ENCODE data around the gene LSP1.

The LSP1 gene

DNA sequence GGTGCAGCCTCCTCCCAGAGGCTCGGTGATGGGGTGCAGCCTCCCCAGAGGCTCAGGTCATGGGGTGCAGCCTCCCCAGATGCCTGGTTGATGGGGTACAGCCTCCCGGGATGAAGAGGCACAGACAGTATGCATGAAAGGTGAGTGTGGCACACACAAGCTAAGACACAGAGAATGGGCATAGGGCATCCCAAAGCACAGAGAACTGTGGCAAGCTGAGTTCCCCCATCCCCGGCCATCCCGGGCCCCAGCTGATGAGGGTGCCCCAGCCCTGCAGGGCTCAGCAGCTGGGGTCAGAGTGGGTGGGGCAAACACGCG is 22.9 kb upstream of the LSP1 start:
- Mint-ChIP-seq H3K27ac (no peak overlapping the region), H3K36me3 (ENCODE audit: low read depth) (no peaks in the 10 kb centered on the region), H3K27me3 (ENCODE audit: low read depth) (no peaks in the 10 kb centered on the region), H3K4me3 (no peak overlapping the region), H3K4me1 (ENCODE audit: low read depth) (no peaks in the 10 kb centered on the region), H3K9me3 (no peaks in the 10 kb centered on the region)

DNA sequence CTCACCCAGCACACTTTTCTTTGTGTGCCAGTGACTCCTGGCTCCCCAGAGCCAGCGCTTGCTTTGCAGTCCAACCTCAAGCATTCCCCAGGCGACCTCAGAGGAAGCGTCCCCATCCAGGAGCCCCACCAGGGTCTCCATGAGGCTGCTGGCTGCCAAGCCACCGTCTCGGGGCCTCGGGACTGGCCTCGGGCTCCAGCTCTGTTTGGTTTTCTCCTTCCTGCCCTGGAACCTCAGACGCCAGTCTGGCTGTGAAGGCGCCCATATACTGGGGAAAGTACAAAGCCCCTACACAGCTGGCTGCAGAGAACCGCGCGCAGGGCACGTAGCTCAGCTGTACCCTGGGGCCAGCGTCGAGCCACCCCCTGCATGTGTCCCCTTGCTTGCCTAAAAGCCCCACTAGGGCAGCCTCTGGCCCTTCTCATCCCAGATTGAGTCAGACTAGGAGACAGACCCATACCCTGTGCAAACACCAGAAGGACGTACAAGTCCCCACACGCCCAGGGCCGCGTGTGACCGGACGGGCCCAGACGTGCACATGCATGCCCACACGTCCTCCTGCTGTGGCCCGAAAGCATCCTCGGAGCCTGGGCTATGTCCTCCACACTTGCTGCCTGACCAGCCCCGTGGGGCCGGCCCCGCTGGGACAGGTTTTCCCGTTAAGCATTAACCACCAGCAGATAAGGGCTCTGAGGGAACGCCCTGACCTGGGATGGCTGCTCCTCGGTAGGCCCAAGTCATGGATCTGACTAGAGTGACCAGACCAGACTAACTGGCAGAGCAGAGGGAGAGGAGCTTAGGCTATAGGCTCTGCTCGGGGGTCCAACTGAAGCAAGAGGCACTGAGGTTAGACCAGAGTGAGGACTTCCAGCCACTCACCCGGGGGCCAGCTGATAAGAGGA is 22.3 kb upstream of the LSP1 start:
- no peaks in the 10 kb centered on the region for H3K36me3 Mint-ChIP-seq (ENCODE audit: low read depth)
- H3K27me3 Mint-ChIP-seq (ENCODE audit: low read depth), result no peaks in the 10 kb centered on the region
- no peak overlapping the region for H3K4me3 Mint-ChIP-seq
- H3K9me3 Mint-ChIP-seq, result no peaks in the 10 kb centered on the region
- H3K4me1 Mint-ChIP-seq (ENCODE audit: low read depth), result no peaks in the 10 kb centered on the region
- no peak overlapping the region for H3K27ac Mint-ChIP-seq

DNA sequence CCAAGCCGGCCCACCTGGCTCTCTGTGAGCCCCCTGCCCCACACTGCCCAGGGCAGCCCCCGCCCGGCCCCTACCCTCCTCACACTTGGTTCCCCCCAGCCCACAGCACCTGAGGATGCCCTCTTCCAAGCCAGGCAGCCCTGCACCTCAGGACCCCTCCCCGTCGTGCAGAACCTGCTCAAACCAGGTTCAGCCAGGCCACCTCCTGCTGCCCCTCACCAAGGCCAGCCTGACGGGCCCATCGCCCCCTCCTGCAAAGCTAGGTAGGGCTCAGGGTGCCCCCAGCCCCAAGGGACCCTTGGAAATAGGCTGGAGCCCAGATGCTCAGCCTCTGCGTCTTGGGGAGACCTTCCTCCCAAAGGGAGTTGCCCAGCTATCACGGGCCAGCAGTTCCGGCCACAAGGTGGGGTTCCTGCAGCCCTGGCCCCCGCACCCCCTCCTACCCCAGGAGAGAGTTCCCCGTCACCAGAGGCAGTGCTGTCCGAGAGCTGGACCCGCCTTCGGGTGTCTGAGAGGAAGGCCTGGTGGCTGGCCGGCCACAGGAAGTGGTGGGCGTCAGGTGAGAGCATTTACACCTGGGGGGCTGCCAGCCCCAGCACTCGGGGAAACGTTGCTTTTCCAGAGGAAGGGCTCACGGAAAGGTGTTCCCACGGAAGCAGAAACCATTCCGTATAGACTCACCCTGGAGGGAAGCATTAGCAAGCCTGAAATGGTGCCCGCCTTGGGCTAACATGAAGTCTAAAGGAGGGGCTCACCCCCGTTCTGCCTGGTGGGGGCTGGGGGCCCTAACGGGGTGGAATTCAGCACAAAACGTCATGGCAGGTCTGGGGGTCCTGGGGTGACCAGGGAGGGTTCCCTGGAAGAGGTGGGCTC is 21.3 kb upstream of the LSP1 start:
- no peak overlapping the region for H3K27ac Mint-ChIP-seq
- H3K27me3 Mint-ChIP-seq (ENCODE audit: low read depth), result no peaks in the 10 kb centered on the region
- no peaks in the 10 kb centered on the region for H3K4me1 Mint-ChIP-seq (ENCODE audit: low read depth)
- H3K9me3 Mint-ChIP-seq, result no peaks in the 10 kb centered on the region
- H3K4me3 Mint-ChIP-seq, result no peak overlapping the region
- no peaks in the 10 kb centered on the region for H3K36me3 Mint-ChIP-seq (ENCODE audit: low read depth)

DNA sequence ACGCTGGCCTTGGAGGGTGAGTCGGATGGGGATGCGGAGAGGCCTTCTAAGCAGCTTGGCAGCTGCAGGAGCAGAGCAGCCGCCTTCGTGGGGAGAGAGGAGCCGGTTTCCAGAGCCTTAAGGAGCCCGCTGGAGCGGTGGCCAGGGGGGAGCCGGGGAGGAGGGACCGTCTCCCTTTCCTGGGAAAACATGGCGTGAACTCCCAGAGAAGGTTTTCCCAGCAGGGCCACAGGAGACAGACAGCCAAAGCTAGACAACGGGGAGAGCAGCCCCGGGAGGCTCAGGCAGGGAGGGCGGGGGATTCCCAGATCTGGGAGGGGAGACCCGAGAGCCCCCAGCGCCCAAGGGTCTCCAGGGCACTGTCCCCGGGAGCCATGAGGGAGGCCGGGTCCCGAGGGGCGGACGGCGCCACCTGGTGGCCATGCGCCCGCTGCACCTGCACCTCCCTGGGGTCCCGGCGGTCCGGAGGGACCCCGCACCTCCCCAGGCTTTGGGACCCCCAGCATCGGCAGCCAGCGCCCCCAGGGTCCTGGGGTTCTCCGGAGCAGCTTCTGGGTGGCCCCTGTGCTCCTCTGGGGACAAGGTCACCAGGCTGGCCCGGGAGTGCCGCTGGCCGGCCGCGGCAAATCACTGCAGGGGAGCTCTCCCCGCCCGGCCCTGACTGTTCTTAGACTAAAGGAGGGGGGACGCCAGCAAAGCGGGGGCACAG is 20.5 kb upstream of the LSP1 start:
- H3K27me3 Mint-ChIP-seq (ENCODE audit: low read depth), result no peaks in the 10 kb centered on the region
- no peak overlapping the region for H3K27ac Mint-ChIP-seq
- no peaks in the 10 kb centered on the region for H3K4me1 Mint-ChIP-seq (ENCODE audit: low read depth)
- no peaks in the 10 kb centered on the region for H3K9me3 Mint-ChIP-seq
- no peak overlapping the region for H3K4me3 Mint-ChIP-seq
- H3K36me3 Mint-ChIP-seq (ENCODE audit: low read depth), result no peaks in the 10 kb centered on the region

DNA sequence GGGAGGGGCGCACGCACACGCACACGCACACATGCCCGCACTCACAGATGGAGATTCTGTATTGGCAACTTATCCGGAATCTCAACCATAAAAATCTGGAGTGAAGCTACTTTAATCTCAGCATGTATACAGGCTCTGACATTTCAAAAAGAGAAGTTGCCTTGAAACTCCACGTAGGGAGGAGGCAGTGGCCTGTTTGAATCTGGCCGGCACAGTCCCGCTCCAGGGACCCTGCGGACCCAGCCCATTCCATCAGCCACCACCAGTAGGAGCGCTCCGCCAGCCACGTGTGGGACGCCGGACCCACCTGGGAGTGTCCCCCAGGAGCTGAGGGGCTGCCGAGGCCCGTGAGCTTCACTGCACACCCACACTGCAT is 20.0 kb upstream of the LSP1 start:
- H3K4me3 Mint-ChIP-seq, result no peak overlapping the region
- H3K36me3 Mint-ChIP-seq (ENCODE audit: low read depth), result no peaks in the 10 kb centered on the region
- no peak overlapping the region for H3K27ac Mint-ChIP-seq
- H3K4me1 Mint-ChIP-seq (ENCODE audit: low read depth), result no peaks in the 10 kb centered on the region
- H3K9me3 Mint-ChIP-seq, result no peaks in the 10 kb centered on the region
- no peaks in the 10 kb centered on the region for H3K27me3 Mint-ChIP-seq (ENCODE audit: low read depth)

DNA sequence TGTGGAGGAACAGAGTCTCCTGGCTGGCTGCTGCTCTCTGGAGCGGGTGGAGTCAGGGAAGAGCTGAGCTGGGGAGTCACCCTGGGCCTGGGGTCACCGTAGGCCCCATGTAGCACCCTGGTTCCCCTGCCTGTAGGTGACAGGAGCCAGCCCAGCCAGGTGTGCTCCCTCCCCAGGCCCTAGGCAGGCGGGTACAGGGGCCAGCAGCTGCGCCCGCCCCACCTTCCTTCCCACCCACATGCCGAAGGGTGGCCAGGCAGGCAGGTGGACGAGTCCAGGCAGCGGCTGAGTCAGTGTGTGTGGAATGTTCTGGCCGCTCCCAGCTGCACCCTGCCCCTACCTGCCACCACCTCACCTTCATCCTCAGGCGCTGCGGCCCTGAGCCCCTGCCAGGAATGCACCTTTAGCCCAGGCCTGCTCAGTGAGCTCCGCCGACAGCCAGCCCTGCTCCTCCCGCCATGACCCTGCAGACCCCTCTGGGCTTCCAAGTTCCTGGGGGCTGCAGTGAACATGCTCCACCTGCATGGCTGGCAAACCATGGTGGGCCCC is 18.7 kb upstream of the LSP1 start:
- no peaks in the 10 kb centered on the region for H3K4me1 Mint-ChIP-seq (ENCODE audit: low read depth)
- no peak overlapping the region for H3K27ac Mint-ChIP-seq
- H3K4me3 Mint-ChIP-seq, result no peak overlapping the region
- no peaks in the 10 kb centered on the region for H3K27me3 Mint-ChIP-seq (ENCODE audit: low read depth)
- no peaks in the 10 kb centered on the region for H3K36me3 Mint-ChIP-seq (ENCODE audit: low read depth)
- no peaks in the 10 kb centered on the region for H3K9me3 Mint-ChIP-seq

DNA sequence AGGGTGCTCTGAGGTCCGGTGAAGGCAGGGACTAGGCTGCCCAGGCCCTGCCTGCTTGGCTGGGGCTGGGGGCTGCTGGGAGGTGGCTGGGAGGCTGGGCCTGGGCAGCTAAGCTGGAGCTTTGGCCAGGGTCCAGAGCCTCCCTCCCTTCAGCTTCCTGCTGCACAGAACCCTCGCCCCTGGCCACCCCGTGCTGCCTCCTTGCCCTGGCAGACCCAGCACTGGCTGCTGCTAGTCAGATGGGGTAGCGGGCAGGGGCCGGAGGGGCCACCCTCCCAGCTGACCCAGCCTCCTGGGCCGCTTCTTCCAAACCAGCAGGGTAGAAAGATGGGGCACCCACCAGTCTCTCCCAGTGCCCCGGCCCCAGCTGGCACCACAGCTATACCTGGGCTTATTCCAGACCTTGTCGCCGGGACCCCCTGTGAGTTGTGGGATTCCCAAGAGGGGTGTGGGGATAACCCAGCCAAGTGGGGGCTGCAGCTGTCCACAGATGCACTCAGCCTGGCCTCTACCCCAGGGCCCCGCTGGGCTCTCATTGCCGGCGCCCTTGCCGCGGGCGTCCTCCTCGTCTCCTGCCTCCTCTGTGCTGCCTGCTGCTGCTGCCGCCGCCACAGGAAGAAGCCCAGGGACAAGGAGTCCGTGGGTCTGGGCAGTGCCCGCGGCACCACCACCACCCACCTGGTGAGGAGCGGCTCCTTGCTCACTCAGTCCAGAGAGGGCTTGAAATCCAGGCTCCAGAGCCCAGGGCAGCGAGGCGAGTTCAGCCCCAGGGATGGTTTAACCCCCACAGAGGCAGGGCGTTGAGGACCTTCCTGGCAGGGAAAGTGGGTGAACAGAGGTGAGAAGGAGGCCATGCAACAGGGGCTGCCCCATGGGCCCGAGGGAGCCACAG is 17.9 kb upstream of the LSP1 start, which contains the start of gene SYT8:
TSS of gene SYT8 (plus strand) at position 212 of the 892 bp plus-strand sequence. CDS start at position 328, 116 bp downstream.
- Mint-ChIP-seq H3K27me3 (ENCODE audit: low read depth) (no peaks in the 10 kb centered on the region), H3K9me3 (no peaks in the 10 kb centered on the region), H3K36me3 (ENCODE audit: low read depth) (no peaks in the 10 kb centered on the region), H3K27ac (no peak within 1 kb of the TSS), H3K4me1 (ENCODE audit: low read depth) (peaks cover 5% of the 10 kb centered on the region), H3K4me3 (no peak within 1 kb of the TSS)

DNA sequence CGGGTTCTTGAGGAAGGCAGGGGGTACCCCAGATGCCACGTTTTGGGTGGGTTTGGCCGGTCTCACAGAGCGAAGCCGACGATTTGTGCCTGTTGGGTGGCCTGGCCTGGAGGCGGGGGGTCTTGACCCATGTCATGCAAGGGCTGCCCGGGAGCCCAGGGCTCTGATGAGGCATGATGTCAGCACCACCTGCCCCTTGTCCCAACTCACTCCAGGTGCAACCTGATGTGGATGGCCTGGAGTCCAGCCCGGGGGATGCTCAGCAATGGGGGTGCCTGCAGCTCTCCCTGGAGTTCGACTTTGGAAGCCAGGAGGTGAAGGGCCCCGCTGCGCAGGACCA is 17.2 kb upstream of the LSP1 start:
- Mint-ChIP-seq H3K4me1 (ENCODE audit: low read depth) (peaks cover 5% of the 10 kb centered on the region), H3K4me3 (no peak overlapping the region), H3K36me3 (ENCODE audit: low read depth) (no peaks in the 10 kb centered on the region), H3K27me3 (ENCODE audit: low read depth) (no peaks in the 10 kb centered on the region), H3K9me3 (no peaks in the 10 kb centered on the region), H3K27ac (no peak overlapping the region)

DNA sequence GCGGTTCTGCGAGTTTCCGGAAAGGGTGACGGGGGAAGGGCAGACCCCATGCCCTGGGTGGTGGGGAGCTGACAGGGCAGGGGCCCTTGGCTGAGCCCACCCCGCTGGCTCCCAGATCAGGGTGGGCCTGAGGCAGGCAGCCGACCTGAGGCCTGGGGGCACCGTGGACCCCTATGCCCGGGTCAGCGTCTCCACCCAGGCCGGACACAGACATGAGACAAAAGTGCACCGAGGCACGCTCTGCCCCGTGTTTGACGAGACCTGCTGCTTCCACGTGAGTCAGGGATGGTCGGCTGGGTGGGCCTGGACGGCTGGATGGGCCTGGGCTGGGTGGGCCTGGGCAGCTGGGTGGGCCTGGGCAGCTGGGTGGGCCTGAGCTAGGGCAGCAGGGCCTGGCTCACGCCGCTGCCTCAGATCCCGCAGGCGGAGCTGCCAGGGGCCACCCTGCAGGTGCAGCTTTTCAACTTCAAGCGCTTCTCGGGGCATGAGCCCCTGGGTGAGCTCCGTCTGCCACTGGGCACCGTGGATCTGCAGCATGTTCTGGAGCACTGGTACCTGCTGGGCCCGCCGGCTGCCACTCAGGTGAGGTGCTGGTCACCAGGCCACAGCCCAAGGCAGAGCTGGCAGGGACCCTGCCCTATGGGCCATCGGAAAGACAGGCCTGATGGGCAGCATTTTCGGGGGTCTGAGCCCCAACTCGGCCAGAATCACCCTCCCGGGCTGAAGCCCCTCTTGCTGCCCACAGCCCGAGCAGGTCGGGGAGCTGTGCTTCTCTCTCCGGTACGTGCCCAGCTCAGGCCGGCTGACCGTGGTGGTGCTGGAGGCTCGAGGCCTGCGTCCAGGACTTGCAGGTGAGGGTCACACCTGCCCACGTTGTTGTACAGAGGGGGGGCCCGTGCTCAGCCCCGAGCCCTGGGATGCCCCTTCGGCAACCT is 16.6 kb upstream of the LSP1 start:
- no peak overlapping the region for H3K4me3 Mint-ChIP-seq
- H3K36me3 Mint-ChIP-seq (ENCODE audit: low read depth), result no peaks in the 10 kb centered on the region
- no peak overlapping the region for H3K27ac Mint-ChIP-seq
- H3K4me1 Mint-ChIP-seq (ENCODE audit: low read depth), result peaks cover 5% of the 10 kb centered on the region
- no peaks in the 10 kb centered on the region for H3K27me3 Mint-ChIP-seq (ENCODE audit: low read depth)
- H3K9me3 Mint-ChIP-seq, result no peaks in the 10 kb centered on the region

DNA sequence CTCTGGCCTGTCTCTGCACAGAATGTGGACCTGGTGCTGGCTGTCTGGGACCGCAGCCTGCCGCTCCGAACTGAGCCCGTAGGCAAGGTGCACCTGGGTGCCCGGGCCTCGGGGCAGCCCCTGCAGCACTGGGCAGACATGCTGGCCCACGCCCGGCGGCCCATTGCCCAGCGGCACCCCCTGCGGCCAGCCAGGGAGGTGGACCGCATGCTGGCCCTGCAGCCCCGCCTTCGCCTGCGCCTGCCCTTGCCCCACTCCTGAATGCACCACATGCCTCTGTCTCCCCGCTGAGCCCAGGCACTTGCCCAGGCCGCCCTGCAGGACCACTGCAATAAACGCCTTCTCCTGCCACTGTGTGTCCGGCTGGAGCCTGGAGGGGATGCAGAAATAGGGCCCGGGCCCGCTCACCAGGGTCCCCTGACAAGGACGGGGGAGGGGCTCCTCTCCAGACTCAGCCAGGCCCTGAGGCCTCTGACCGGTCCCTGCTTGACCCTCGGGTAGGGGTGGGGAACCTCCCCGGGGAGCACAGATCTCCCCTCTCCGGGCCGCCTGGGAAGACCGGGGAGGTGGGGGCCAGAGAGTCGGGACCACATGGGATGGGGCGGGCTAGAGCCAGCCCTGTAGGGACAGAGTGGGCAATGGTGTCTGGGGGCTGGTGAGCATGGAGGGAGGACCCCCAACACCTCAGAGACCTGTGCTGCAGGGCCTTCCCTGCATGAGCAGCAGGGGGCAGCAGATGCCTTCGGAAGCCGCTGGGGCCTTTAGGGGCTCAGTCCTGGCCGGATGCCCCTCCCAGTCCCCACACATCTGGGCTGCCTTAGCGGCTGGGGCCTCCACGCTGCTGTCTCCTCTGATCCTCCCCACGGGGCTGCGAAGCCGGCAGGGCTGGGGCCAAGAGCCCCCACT is 15.5 kb upstream of the LSP1 start:
- H3K36me3 Mint-ChIP-seq (ENCODE audit: low read depth), result no peaks in the 10 kb centered on the region
- no peak overlapping the region for H3K4me3 Mint-ChIP-seq
- no peaks in the 10 kb centered on the region for H3K27me3 Mint-ChIP-seq (ENCODE audit: low read depth)
- no peak overlapping the region for H3K27ac Mint-ChIP-seq
- peaks cover 5% of the 10 kb centered on the region for H3K4me1 Mint-ChIP-seq (ENCODE audit: low read depth)
- H3K9me3 Mint-ChIP-seq, result no peaks in the 10 kb centered on the region

DNA sequence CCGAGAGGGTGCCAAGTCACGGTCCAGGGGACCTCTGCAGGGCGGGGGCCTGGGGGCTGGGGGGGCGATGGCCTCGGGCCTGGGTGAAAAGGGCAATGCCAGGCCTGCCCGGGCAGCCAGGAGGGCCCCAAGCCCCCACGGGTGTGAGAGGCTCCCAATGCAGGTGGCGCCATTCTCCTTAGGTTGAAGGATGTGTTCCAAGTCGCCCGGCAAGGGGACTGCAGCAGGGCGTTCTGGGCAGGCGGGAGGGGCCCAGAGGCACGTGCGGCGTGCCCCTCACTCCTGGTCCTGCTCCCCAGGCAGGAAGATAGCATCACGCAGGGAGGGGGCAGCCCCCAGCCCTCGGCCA is 14.8 kb upstream of the LSP1 start:
- H3K9me3 Mint-ChIP-seq, result no peaks in the 10 kb centered on the region
- peaks cover 5% of the 10 kb centered on the region for H3K4me1 Mint-ChIP-seq (ENCODE audit: low read depth)
- H3K27ac Mint-ChIP-seq, result no peak overlapping the region
- H3K36me3 Mint-ChIP-seq (ENCODE audit: low read depth), result no peaks in the 10 kb centered on the region
- H3K4me3 Mint-ChIP-seq, result no peak overlapping the region
- H3K27me3 Mint-ChIP-seq (ENCODE audit: low read depth), result no peaks in the 10 kb centered on the region

DNA sequence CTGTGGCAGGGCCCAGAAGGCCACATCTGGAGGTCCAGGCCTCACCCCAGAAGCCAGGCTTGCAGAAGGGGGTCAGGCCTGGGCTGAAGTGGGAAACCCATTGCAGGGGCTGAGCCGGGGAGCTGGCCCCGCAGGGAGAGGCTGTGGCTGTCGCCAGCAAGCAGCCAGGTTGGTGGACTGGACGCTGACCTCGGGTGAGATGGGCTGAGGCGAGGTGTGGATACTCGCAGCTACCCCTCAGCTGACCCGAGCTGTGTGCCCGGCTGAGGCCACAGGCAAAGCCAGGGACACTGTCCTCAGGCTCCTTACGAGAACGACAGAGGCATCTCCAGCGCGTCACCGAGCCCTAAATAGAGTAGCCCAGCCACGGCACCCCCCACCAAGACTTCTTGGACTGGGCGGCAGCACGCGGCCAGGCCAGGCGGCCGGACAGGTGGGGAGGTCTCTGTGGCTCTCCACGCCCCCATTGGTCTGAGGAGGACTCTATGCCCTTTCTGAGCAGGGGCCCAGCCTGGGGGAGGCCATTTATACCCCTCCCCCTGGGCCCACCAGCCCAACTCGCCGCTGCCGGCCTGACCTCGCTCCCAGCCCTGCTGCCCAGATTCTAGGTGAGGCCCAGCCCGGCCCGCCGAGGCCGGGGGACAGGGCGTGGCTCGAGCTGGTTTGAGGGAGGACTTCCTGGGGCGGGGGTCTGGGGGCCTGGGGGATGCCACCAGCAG is 14.3 kb upstream of the LSP1 start, which contains the start of gene TNNI2:
TSS of gene TNNI2 (plus strand) at position 556 of the 719 bp plus-strand sequence. CDS start 716 bp downstream, outside the sequence.
- Mint-ChIP-seq H3K4me3 (no peak within 1 kb of the TSS), H3K27ac (no peak within 1 kb of the TSS), H3K27me3 (ENCODE audit: low read depth) (no peaks in the 10 kb centered on the region)

More for the DNA sequence above, 14.3 kb upstream of the LSP1 start, which contains the start of gene TNNI2:
- Mint-ChIP-seq H3K9me3 (no peaks in the 10 kb centered on the region), H3K4me1 (ENCODE audit: low read depth) (peaks cover 9% of the 10 kb centered on the region), H3K36me3 (ENCODE audit: low read depth) (no peaks in the 10 kb centered on the region)

All from T-helper 1 cell treated with Interleukin-12 subunit alpha and Interleukin-12 subunit beta and Interleukin-4 antibody, amounts not matched to agents 30 μg/mL and 1 μg/mL, for 36 hours (primary cell).